NCI-H1694 (cell line): ENCODE measurements around the gene SYT8.

Source experiments
- DNase-seq: peaks from one replicate; lab custom pipeline; 2025; lab: John Stamatoyannopoulos, UW

The SYT8 gene

GRCh38 chr11:1817511-1817910 is 17.3 kb upstream of the SYT8 start:
- no peak for DNase-seq

GRCh38 chr11:1819074-1819473 is 15.7 kb upstream of the SYT8 start:
- no peak for DNase-seq

- DNase-seq = no peak
Observed at GRCh38 chr11:1820463-1821325, 14.1 kb upstream of the SYT8 start.

GRCh38 chr11:1821562-1821961 is 13.2 kb upstream of the SYT8 start:
- no peak for DNase-seq

- no peak for DNase-seq
Observed at GRCh38 chr11:1822648-1823375, 12.0 kb upstream of the SYT8 start.

- no peak for DNase-seq
Observed at GRCh38 chr11:1823376-1824220, 11.2 kb upstream of the SYT8 start.

- no peak for DNase-seq
Observed at GRCh38 chr11:1824221-1825038, 10.4 kb upstream of the SYT8 start.

- DNase-seq = no peak
Observed at GRCh38 chr11:1825039-1825740, 9.6 kb upstream of the SYT8 start.

GRCh38 chr11:1825785-1826451 is 8.9 kb upstream of the SYT8 start:
- no peak for DNase-seq

- DNase-seq = no peak
Observed at GRCh38 chr11:1826552-1827094, 8.2 kb upstream of the SYT8 start.

GRCh38 chr11:1827095-1827813 is 7.5 kb upstream of the SYT8 start:
- peak; percentile 64 for DNase-seq

- DNase-seq = no peak
Observed at GRCh38 chr11:1827931-1828330, 6.9 kb upstream of the SYT8 start.

- no peak for DNase-seq
Observed at GRCh38 chr11:1828542-1828941, 6.2 kb upstream of the SYT8 start.

- no peak for DNase-seq
Observed at GRCh38 chr11:1829039-1829820, 5.6 kb upstream of the SYT8 start.

- DNase-seq = no peak
Observed at GRCh38 chr11:1830004-1830321, 4.8 kb upstream of the SYT8 start.

GRCh38 chr11:1830322-1831223 is 4.2 kb upstream of the SYT8 start:
- DNase-seq = no peak

GRCh38 chr11:1831338-1832210 is 3.2 kb upstream of the SYT8 start:
- DNase-seq = no peak
